Measurements from ENCODE around the gene DENND1C.

DNA sequence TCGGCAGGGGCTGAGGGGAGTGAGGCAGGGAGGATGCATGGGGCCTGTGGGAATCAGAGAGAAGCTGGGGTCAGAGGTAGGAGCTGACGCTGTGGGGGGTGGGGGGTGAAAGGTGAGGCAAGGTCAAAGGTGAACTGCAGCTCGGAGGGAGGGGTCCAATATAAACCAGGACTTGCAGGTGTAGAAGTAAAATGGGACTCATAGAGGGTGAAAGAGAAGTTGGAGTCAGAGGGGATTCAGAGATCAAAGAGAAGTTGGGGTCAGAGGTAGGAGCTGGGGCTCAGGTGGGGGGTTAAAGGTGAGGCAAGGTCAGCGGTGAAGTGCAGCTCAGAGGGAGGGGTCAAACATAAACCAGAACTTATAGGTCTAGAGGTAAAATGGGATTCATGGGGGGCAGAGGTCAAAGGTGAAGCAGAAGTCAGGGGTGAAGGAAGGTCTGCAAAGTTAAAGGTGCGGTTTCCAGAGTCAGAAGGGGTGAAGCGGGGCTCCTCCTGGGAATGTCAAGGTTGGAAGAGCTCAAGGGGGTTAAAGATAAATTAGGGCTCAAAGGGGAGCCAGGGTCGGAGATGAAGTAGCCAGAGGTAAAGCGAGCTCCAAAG, 12.9 kb upstream of the DENND1C start:
- TF ChIP-seq, protein P1, sequence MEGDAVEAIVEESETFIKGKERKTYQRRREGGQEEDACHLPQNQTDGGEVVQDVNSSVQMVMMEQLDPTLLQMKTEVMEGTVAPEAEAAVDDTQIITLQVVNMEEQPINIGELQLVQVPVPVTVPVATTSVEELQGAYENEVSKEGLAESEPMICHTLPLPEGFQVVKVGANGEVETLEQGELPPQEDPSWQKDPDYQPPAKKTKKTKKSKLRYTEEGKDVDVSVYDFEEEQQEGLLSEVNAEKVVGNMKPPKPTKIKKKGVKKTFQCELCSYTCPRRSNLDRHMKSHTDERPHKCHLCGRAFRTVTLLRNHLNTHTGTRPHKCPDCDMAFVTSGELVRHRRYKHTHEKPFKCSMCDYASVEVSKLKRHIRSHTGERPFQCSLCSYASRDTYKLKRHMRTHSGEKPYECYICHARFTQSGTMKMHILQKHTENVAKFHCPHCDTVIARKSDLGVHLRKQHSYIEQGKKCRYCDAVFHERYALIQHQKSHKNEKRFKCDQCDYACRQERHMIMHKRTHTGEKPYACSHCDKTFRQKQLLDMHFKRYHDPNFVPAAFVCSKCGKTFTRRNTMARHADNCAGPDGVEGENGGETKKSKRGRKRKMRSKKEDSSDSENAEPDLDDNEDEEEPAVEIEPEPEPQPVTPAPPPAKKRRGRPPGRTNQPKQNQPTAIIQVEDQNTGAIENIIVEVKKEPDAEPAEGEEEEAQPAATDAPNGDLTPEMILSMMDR (IDR thresholded peaks at IDR 0.05; ENCODE audit: low read length): no peak
- no peak for TF ChIP-seq EZH2 (IDR thresholded peaks at IDR 0.05; ENCODE audit: borderline replicate concordance, low read length)
